Fibroblast of mammary gland (primary cell): ENCODE measurements around the gene TBX20.

Experiments used
- DNase-seq: peaks from one replicate; pipeline ENCODE4 v3.0.0-alpha.2; 2010; ENCODE audit warnings: low read depth
- H3K4me3 ChIP-seq: 2 replicates; pipeline ENCODE4 v1.5.1; 2011; ENCODE audit warnings: low read depth, mild to moderate bottlenecking, low read length, moderate library complexity; ENCODE audit not compliant: control insufficient read depth
- CTCF ChIP-seq: conservative IDR thresholded peaks from 2 replicates; pipeline ENCODE4 v1.5.1; 2011; ENCODE audit warnings: low read depth, low read length, inconsistent platforms; ENCODE audit not compliant: control insufficient read depth, insufficient read depth

TBX20 gene

GRCh38 chr7:35251606-35252310 lies 2.1 kb downstream of the TBX20 start:
- DNase-seq = no peak
- no peak for TF ChIP-seq CTCF
- no peak overlapping the region for H3K4me3 ChIP-seq

- no peak for TF ChIP-seq CTCF
- no peak for DNase-seq
- H3K4me3 ChIP-seq = no peak overlapping the region
Observed at GRCh38 chr7:35250941-35251340, 3.0 kb downstream of the TBX20 start.

GRCh38 chr7:35250452-35250851 lies 3.4 kb downstream of the TBX20 start:
- no peak for DNase-seq
- H3K4me3 ChIP-seq = no peak overlapping the region
- TF ChIP-seq CTCF = no peak

GRCh38 chr7:35249537-35249907 lies 4.4 kb downstream of the TBX20 start:
- DNase-seq = no peak
- H3K4me3 ChIP-seq = no peak overlapping the region
- no peak for TF ChIP-seq CTCF

- no peak for DNase-seq
- no peak for TF ChIP-seq CTCF
Observed at GRCh38 chr7:35248576-35249536, 5.0 kb downstream of the TBX20 start.

GRCh38 chr7:35246819-35247218 lies 7.1 kb downstream of the TBX20 start:
- no peak for TF ChIP-seq CTCF
- no peak for DNase-seq
- no peak overlapping the region for H3K4me3 ChIP-seq

More at GRCh38 chr7:35248576-35249536, 5.0 kb downstream of the TBX20 start:
- H3K4me3 ChIP-seq = no peak overlapping the region
